ENCODE measurements around the gene MBD6.

The MBD6 gene

DNA sequence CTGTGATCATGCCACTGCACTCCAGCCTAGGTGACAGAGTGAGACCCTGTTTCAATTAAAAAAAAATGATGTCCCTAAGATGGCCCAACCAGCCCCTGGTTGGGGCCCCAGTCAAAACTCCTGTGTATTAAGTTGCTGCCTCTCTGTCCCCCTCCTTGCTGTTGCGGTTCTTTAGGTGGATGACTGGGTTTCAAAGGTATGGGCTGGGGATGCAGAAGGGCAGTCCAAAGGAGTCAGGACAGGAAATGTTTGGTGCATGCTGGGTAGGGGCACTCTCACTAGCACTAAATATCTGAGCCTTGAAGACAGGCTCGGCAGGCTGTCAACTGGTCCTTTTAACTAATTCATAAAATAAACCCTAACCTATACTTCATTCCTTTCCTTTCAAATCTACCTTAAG lies 56.4 kb downstream of the MBD6 start:
- no peak for DNase-seq

Measured in suppressor macrophage (primary cell).